GM13977 (cell line): ENCODE results near the gene GSC.

Source experiments
- DNase-seq: peaks from one replicate; pipeline ENCODE4 v3.0.0; 2012; ENCODE audit warnings: low spot score
- CTCF ChIP-seq: IDR thresholded peaks from 2 replicates; pipeline ENCODE4 v1.5.1; 2012; ENCODE audit warnings: mild to moderate bottlenecking, control low read depth; ENCODE audit not compliant: insufficient read depth; ENCODE audit errors: extremely low read depth, missing control alignments
- in situ Hi-C: fragments of 300-500 bp; cut with MboI; formaldehyde crosslinking; loops from one replicate; pipeline ENCODE4 v1.12.0; 2022; ENCODE audit warnings: low sequenced_read_pairs, low pct_unique_long_range_greater_than_20kb, mixed read lengths, inconsistent platforms; ENCODE audit not compliant: unreplicated experiment

Gene GSC

GRCh38 chr14:94724993-94725392 is 44.9 kb downstream of the GSC start:
- in situ Hi-C loops = loop anchor here (25.0 kb wide), 1 partner anchor 487 kb away; no protein-coding TSS in a partner anchor
- no peak for TF ChIP-seq CTCF
- no peak for DNase-seq

GRCh38 chr14:94722397-94722796 is 47.5 kb downstream of the GSC start:
- no peak for TF ChIP-seq CTCF
- in situ Hi-C loops = loop anchor here (25.0 kb wide), 1 partner anchor 490 kb away; no protein-coding TSS in a partner anchor
- no peak for DNase-seq
